Measurements from ENCODE around the gene LDLRAD3. TPM values are rescaled to one million over a fixed set of nuclear protein-coding genes. Genes with fewer than 3 reads are reported as not detected.

LDLRAD3 gene
- total RNA-seq, 1 experiment from 2014 or later: 15.3 TPM

DNA sequence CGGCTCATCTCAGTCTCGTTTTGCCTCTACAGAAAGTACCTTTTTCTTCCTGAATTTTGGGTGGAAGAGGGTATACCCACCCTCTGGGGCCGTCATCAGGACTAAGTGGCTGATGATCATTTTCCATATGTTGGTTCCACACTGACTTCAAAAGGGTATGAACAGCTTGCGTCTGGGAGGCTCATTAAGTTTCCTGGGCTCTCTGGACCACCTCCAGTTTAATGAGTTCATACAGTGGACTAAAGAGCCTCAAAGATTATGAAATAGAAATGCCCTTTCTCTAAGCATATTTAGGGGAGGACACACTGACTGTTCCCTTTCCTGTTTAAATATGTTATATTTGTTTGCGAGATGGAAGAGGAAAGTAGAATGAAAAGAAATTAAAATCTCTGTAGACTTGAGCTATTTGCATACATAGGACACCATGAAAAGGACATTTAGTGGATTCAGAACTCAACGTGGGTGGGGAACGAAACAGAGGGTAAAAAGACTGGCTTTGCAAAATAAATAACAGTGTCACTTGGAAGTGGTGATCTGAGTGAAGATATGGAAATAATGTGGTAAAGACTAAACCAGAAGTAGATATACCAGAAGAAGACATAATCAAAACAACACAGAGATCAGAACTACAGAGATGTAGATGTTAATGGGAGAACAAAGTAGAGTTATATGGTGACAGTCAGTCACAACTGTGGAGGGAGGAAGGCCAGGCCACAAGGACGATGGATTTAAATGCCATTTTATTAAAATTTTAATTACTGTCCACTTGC, 18.7 kb downstream of the LDLRAD3 start:
- Histone ChIP-seq H3K4me2 (ENCODE audit: low read length) (no peak overlapping the region), H3F3A (ENCODE audit: low read length, unreplicated experiment) (no peaks in the 10 kb centered on the region), H3K79me2 (ENCODE audit: low read length) (peaks cover 91% of the 10 kb centered on the region), H3K4me1 (ENCODE audit: insufficient read depth, low read length) (no peaks in the 10 kb centered on the region), H2AFZ (ENCODE audit: low read length) (no peak overlapping the region), H3K9ac (ENCODE audit: low read length) (no peak overlapping the region), H3K27me3 (ENCODE audit: low read length) (no peaks in the 10 kb centered on the region), H3K27ac (ENCODE audit: low read length) (no peak overlapping the region), H3K9me3 (ENCODE audit: low read length) (no peaks in the 10 kb centered on the region), H4K20me1 (ENCODE audit: low read length) (peaks cover 3% of the 10 kb centered on the region; the same call in 1 of the 2 replicates), H3K4me3 (ENCODE audit: low read length) (no peak overlapping the region), H3K36me3 (ENCODE audit: low read depth, low read length) (no peaks in the 10 kb centered on the region), H3K9me2 (replicated peaks; ENCODE audit: low read length) (no peaks in the 10 kb centered on the region)
- ATAC-seq (no peak), DNase-seq (no peak)
- BruUV-seq (replicated peaks): no TSS peak
- TF ChIP-seq EZH2 (IDR thresholded peaks at IDR 0.05; ENCODE audit: low read length, unreplicated experiment) (no peak), EZH2phosphoT487 (IDR thresholded peaks at IDR 0.05; ENCODE audit: borderline replicate concordance, low read length) (no peak)
- TF ChIP-seq, protein P1, sequence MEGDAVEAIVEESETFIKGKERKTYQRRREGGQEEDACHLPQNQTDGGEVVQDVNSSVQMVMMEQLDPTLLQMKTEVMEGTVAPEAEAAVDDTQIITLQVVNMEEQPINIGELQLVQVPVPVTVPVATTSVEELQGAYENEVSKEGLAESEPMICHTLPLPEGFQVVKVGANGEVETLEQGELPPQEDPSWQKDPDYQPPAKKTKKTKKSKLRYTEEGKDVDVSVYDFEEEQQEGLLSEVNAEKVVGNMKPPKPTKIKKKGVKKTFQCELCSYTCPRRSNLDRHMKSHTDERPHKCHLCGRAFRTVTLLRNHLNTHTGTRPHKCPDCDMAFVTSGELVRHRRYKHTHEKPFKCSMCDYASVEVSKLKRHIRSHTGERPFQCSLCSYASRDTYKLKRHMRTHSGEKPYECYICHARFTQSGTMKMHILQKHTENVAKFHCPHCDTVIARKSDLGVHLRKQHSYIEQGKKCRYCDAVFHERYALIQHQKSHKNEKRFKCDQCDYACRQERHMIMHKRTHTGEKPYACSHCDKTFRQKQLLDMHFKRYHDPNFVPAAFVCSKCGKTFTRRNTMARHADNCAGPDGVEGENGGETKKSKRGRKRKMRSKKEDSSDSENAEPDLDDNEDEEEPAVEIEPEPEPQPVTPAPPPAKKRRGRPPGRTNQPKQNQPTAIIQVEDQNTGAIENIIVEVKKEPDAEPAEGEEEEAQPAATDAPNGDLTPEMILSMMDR (conservative IDR thresholded peaks at IDR 0.05; ENCODE audit: low read depth, low read length): no peak
- ChIA-PET POLR2A (ENCODE audit: unreplicated experiment) (no interaction called here), CTCF (no interaction called here)
- intact Hi-C loops (cut with micrococcal nuclease): no loop called here

DNA sequence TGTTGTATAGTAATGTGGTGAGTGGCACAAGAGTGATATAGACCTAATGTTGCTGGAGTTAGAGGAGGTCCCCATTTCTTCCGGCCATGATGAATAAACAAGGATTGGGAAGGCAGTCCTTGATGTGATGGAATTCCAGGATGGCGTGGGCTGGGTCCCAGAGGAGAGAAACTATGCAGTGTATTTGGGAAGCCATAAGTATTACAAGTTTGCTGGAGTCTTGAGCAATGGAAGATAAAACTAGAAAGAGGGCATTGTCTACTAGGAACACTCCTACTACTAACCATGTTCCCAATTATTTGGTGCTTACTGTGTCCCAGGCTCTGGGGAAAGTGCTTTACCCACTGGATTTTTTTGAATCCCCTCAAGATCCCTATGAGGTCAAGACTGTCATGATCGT, 20.0 kb downstream of the LDLRAD3 start:
- H3K9me2 ChIP-seq (replicated peaks; ENCODE audit: low read length): no peaks in the 10 kb centered on the region
- peaks cover 3% of the 10 kb centered on the region; the same call in 1 of the 2 replicates for H4K20me1 ChIP-seq (ENCODE audit: low read length)
- H3K4me3 ChIP-seq (ENCODE audit: low read length): no peak overlapping the region
- CTCF ChIA-PET: no interaction called here
- DNase-seq (no peak), ATAC-seq (no peak)
- H3F3A ChIP-seq (ENCODE audit: low read length, unreplicated experiment): no peaks in the 10 kb centered on the region
- intact Hi-C loops (cut with micrococcal nuclease): no loop called here
- no peak overlapping the region for H3K27ac ChIP-seq (ENCODE audit: low read length)
- no peak overlapping the region for H2AFZ ChIP-seq (ENCODE audit: low read length)
- TF ChIP-seq, protein P1 (conservative IDR thresholded peaks at IDR 0.05; ENCODE audit: low read depth, low read length): no peak
- TF ChIP-seq EZH2 (IDR thresholded peaks at IDR 0.05; ENCODE audit: low read length, unreplicated experiment) (no peak), EZH2phosphoT487 (IDR thresholded peaks at IDR 0.05; ENCODE audit: borderline replicate concordance, low read length) (no peak)
- H3K4me2 ChIP-seq (ENCODE audit: low read length): no peak overlapping the region
- no peaks in the 10 kb centered on the region for H3K36me3 ChIP-seq (ENCODE audit: low read depth, low read length)
- POLR2A ChIA-PET (ENCODE audit: unreplicated experiment): no interaction called here
- H3K79me2 ChIP-seq (ENCODE audit: low read length): peaks cover 92% of the 10 kb centered on the region
- H3K4me1 ChIP-seq (ENCODE audit: insufficient read depth, low read length): peaks cover 3% of the 10 kb centered on the region
- no peak overlapping the region for H3K9ac ChIP-seq (ENCODE audit: low read length)
- no peaks in the 10 kb centered on the region for H3K27me3 ChIP-seq (ENCODE audit: low read length)
- BruUV-seq (replicated peaks): no TSS peak
- no peaks in the 10 kb centered on the region for H3K9me3 ChIP-seq (ENCODE audit: low read length)

DNA sequence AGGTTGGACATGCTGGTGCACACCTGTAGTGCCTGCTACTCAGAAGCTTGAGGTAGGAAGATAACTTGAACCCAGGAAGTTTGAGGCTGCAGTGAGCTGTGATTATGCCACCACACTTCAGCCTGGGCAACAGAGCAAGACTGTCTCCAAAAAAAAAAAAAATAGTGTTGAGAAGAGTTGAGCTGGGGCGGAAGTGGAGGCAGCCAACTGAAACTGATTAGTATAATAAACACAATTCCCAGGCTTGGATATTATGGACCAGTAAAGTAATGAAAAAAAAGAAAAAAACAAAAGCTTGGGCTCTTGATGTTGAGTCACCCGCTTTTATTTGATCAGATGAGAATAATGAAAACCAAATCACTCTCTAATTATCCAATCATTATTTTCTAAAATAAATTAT, 21.0 kb downstream of the LDLRAD3 start:
- H3F3A ChIP-seq (ENCODE audit: low read length, unreplicated experiment): no peaks in the 10 kb centered on the region
- H3K4me2 ChIP-seq (ENCODE audit: low read length): no peak overlapping the region
- H3K9ac ChIP-seq (ENCODE audit: low read length): no peak overlapping the region
- peaks cover 12% of the 10 kb centered on the region for H3K4me1 ChIP-seq (ENCODE audit: insufficient read depth, low read length)
- CTCF ChIA-PET: interaction anchor here (0.6 kb wide), 1 partner anchor 117 kb away, joined by 3 read pairs; no protein-coding TSS in a partner anchor
- TF ChIP-seq, protein P1 (conservative IDR thresholded peaks at IDR 0.05; ENCODE audit: low read depth, low read length): no peak
- TF ChIP-seq EZH2 (IDR thresholded peaks at IDR 0.05; ENCODE audit: low read length, unreplicated experiment) (no peak), EZH2phosphoT487 (IDR thresholded peaks at IDR 0.05; ENCODE audit: borderline replicate concordance, low read length) (no peak)
- no peaks in the 10 kb centered on the region for H3K36me3 ChIP-seq (ENCODE audit: low read depth, low read length)
- peaks cover 90% of the 10 kb centered on the region for H3K79me2 ChIP-seq (ENCODE audit: low read length)
- H3K27me3 ChIP-seq (ENCODE audit: low read length): no peaks in the 10 kb centered on the region
- DNase-seq (no peak), ATAC-seq (no peak)
- no peaks in the 10 kb centered on the region for H3K9me3 ChIP-seq (ENCODE audit: low read length)
- BruUV-seq (replicated peaks): no TSS peak
- H3K4me3 ChIP-seq (ENCODE audit: low read length): no peak overlapping the region
- intact Hi-C loops (cut with micrococcal nuclease): no loop called here
- POLR2A ChIA-PET (ENCODE audit: unreplicated experiment): no interaction called here
- no peak overlapping the region for H3K27ac ChIP-seq (ENCODE audit: low read length)
- H2AFZ ChIP-seq (ENCODE audit: low read length): no peak overlapping the region
- peaks cover 3% of the 10 kb centered on the region; the same call in 1 of the 2 replicates for H4K20me1 ChIP-seq (ENCODE audit: low read length)
- no peaks in the 10 kb centered on the region for H3K9me2 ChIP-seq (replicated peaks; ENCODE audit: low read length)

All from PC-3 (cell line).